PC-9 (cell line): Measurements from ENCODE around the gene ITSN1.

Experiments
- CTCF ChIP-seq: fragments of 200-600 bp; sonication (generic); conservative IDR thresholded peaks from 2 replicates; pipeline ENCODE4 v1.6.1; 2017; ENCODE audit warnings: mixed run types, antibody characterized with exemption, mild to moderate bottlenecking, moderate library complexity
- EZH2 ChIP-seq: fragments of 200-600 bp; sonication (generic); IDR thresholded peaks from 2 replicates; pipeline ENCODE4 v1.8.0; 2017; ENCODE audit warnings: antibody characterized with exemption, low read depth

- TF ChIP-seq CTCF (no peak), EZH2 (no peak)
These were observed 166.5 kb downstream of the ITSN1 start for GRCh38 chr21:33808715-33809367.
